Liver (tissue), 9 donors: Measurements from ENCODE around the gene AXIN1. TPM values are rescaled to one million over a fixed set of nuclear protein-coding genes. Genes with fewer than 3 reads are reported as not detected.

Experiments used
- DNase-seq: peaks from one replicate; pipeline ENCODE4 v3.0.0-alpha.2; 2017; ENCODE audit warnings: low spot score
- H3K27ac ChIP-seq, 2 donors: one replicate each; pipeline ENCODE4 v1.7.0; 2013; ENCODE audit warnings: inconsistent platforms in 2 of 2, low read length in 2 of 2, control low read depth in 1 of 2, low read depth in 1 of 2, mild to moderate bottlenecking in 1 of 2
- H3K27me3 ChIP-seq, 4 donors: one replicate each; pipeline versions ENCODE4 v1.6.1 to v1.7.0; 2013; ENCODE audit warnings: low read length in 3 of 4, inconsistent platforms in 1 of 4, mild to moderate bottlenecking in 1 of 4, moderate library complexity in 1 of 4; ENCODE audit not compliant: control insufficient read depth in 4 of 4, insufficient read depth in 4 of 4
- H3K36me3 ChIP-seq, 4 donors: one replicate each; pipeline versions ENCODE4 v1.6.1 to v1.7.0; 2013; ENCODE audit warnings: low read length in 3 of 4, mild to moderate bottlenecking in 3 of 4, low read depth in 1 of 4, moderate library complexity in 1 of 4; ENCODE audit not compliant: control insufficient read depth in 4 of 4, insufficient read depth in 3 of 4
- H3K4me1 ChIP-seq, 4 donors: one replicate each; pipeline versions ENCODE4 v1.6.1 to v1.7.0; 2013; ENCODE audit warnings: low read length in 3 of 4, mild to moderate bottlenecking in 3 of 4, moderate library complexity in 1 of 4; ENCODE audit not compliant: control insufficient read depth in 4 of 4, insufficient read depth in 4 of 4
- H3K4me3 ChIP-seq, 3 donors: one replicate each; pipeline versions ENCODE4 v1.6.1 to v1.7.0; 2013; ENCODE audit warnings: low read length in 3 of 3, control low read depth in 1 of 3, low read depth in 1 of 3, mild to moderate bottlenecking in 1 of 3
- H3K9ac ChIP-seq, 2 donors: one replicate each; pipeline ENCODE4 v1.7.0; 2013; ENCODE audit warnings: low read length in 2 of 2, mild to moderate bottlenecking in 2 of 2, moderate library complexity in 2 of 2, control low read depth in 1 of 2, low read depth in 1 of 2
- H3K9me3 ChIP-seq, 4 donors: one replicate each; pipeline versions ENCODE4 v1.6.1 to v1.7.0; 2013; ENCODE audit warnings: low read length in 3 of 4; ENCODE audit not compliant: control insufficient read depth in 4 of 4
- ATF3 ChIP-seq: IDR thresholded peaks from 2 replicates; pipeline ENCODE4 v1.6.1; 2016; ENCODE audit warnings: antibody characterized with exemption
- CTCF ChIP-seq: fragments of 150-350 bp; IDR thresholded peaks from 2 replicates; pipeline ENCODE4 v1.5.1; 2017; ENCODE audit warnings: improper control_type of control experiment, low read depth, low read length; ENCODE audit not compliant: missing input control
- EGR1 ChIP-seq, 2 donors: IDR thresholded peaks; 2 replicates each; pipeline ENCODE4 v1.6.1; 2016 to 2018; ENCODE audit warnings: antibody characterized with exemption in 2 of 2, low read depth in 2 of 2
- FOXA1 ChIP-seq: IDR thresholded peaks from 2 replicates; pipeline ENCODE4 v1.6.1; 2016; ENCODE audit warnings: antibody characterized with exemption
- FOXA2 ChIP-seq: IDR thresholded peaks from 2 replicates; pipeline ENCODE4 v1.6.1; 2016; ENCODE audit warnings: antibody characterized with exemption
- GABPA ChIP-seq, 2 donors: IDR thresholded peaks in 1 of 2; conservative IDR thresholded peaks in 1 of 2; 2 replicates each; pipeline ENCODE4 v1.6.1; 2016; ENCODE audit warnings: antibody characterized with exemption in 2 of 2, mild to moderate bottlenecking in 1 of 2, moderate library complexity in 1 of 2
- HNF4G ChIP-seq: IDR thresholded peaks from 2 replicates; pipeline ENCODE4 v1.6.1; 2016; ENCODE audit warnings: antibody characterized with exemption
- JUND ChIP-seq, 2 donors: IDR thresholded peaks; 2 replicates each; pipeline ENCODE4 v1.6.1; 2016; ENCODE audit warnings: antibody characterized with exemption in 2 of 2
- MAX ChIP-seq: IDR thresholded peaks from 2 replicates; pipeline ENCODE4 v1.6.1; 2016; ENCODE audit warnings: antibody characterized with exemption
- NR2F2 ChIP-seq: IDR thresholded peaks from 2 replicates; pipeline ENCODE4 v1.6.1; 2016; ENCODE audit warnings: antibody characterized with exemption
- RAD21 ChIP-seq, 2 donors: IDR thresholded peaks; 2 replicates each; pipeline ENCODE4 v1.6.1; 2016; ENCODE audit warnings: antibody characterized with exemption in 2 of 2, mild to moderate bottlenecking in 2 of 2
- REST ChIP-seq: IDR thresholded peaks from 2 replicates; pipeline ENCODE4 v1.6.1; 2016; ENCODE audit warnings: antibody characterized with exemption, mild to moderate bottlenecking
- RXRA ChIP-seq, 2 donors: IDR thresholded peaks; 2 replicates each; pipeline ENCODE4 v1.6.1; 2017 to 2018; ENCODE audit warnings: antibody characterized with exemption in 2 of 2, mild to moderate bottlenecking in 1 of 2
- SP1 ChIP-seq: IDR thresholded peaks from 2 replicates; pipeline ENCODE4 v1.6.1; 2018; ENCODE audit warnings: antibody characterized with exemption, mild to moderate bottlenecking
- TAF1 ChIP-seq: conservative IDR thresholded peaks from 2 replicates; pipeline ENCODE4 v1.6.1; 2016; ENCODE audit warnings: antibody characterized with exemption, mild to moderate bottlenecking
- YY1 ChIP-seq: IDR thresholded peaks from 2 replicates; pipeline ENCODE4 v1.6.1; 2016; ENCODE audit warnings: antibody characterized with exemption, mild to moderate bottlenecking
- ZBTB33 ChIP-seq: IDR thresholded peaks from 2 replicates; pipeline ENCODE4 v1.6.1; 2016; ENCODE audit warnings: antibody characterized with exemption
- WGBS: extraction: QIAGEN DNeasy Blood & Tissue Kit; methylation state at CpG from one replicate; pipeline ENCODE4 v1.1.7; 2013; 5-methylcytosine and 5-hydroxymethylcytosine counted together
- polyA plus RNA-seq, 2 donors: library from polyadenylated mRNA; stranded (reverse) in 1 of 2; unstranded in 1 of 2; fragments of 200-250 nt in 1 of 2; fragments of >200 nt in 1 of 2; fragmentation: Nextera tagmentation in 1 of 2; extraction: Ambion mirVana in 1 of 2; gene quantifications; one replicate each; pipeline versions ENCODE4 v1.2.1 to v1.2.3, GENCODE V29; 2013 to 2015
- total RNA-seq, 2 donors: library from RNA; depleted of rRNA; stranded (reverse); fragments of >200 nt; gene quantifications; one replicate each; pipeline ENCODE4 v1.2.3, GENCODE V29; 2014
- donor health status: healthy.
- donor health status: healthy.
- donor health status: healthy.
- donor health status: healthy.
- donor health status: healthy.

Gene AXIN1
- total and polyA plus RNA-seq, 4 donors = 2.0 to 10.3 (median 7.9) TPM

- H3K36me3 ChIP-seq = peaks cover 0 to 6% (median 0%) of the 10 kb centered on the region in 4 donors
- no peak overlapping the region for H3K27ac ChIP-seq
- H3K27me3 ChIP-seq = no peaks in the 10 kb centered on the region
- 95% methylated on average over 10 of the region's 10 CpGs for WGBS
- no peaks in the 10 kb centered on the region for H3K9me3 ChIP-seq
- DNase-seq = no peak
- H3K4me3 ChIP-seq = no peak overlapping the region
- H3K4me1 ChIP-seq = peaks cover 0 to 2% (median 0%) of the 10 kb centered on the region in 4 donors
- no peak overlapping the region for H3K9ac ChIP-seq
- TF ChIP-seq FOXA2 (no peak), YY1 (no peak), RXRA (IDR thresholded peaks at IDR 0.05) (no peak), RAD21 (IDR thresholded peaks at IDR 0.05) (no peak), MAX (no peak), NR2F2 (no peak), HNF4G (no peak), TAF1 (no peak), FOXA1 (no peak), GABPA (IDR thresholded peaks at IDR 0.05 in 1 of 2, conservative IDR thresholded peaks at IDR 0.05 in 1 of 2) (no peak), SP1 (no peak), REST (no peak)
These were observed 110.2 kb downstream of the AXIN1 start for GRCh38 chr16:242281-242680.

- H3K9me3 ChIP-seq = no peaks in the 10 kb centered on the region
- H3K4me1 ChIP-seq = peaks cover 0 to 5% (median 2%) of the 10 kb centered on the region in 4 donors
- H3K9ac ChIP-seq = no peak overlapping the region
- no peaks in the 10 kb centered on the region for H3K27me3 ChIP-seq
- H3K36me3 ChIP-seq = peaks cover 0 to 6% (median 0%) of the 10 kb centered on the region in 4 donors
- H3K27ac ChIP-seq = no peak overlapping the region
- H3K4me3 ChIP-seq = no peak overlapping the region
- TF ChIP-seq FOXA1 (no peak), HNF4G (no peak), TAF1 (no peak), EGR1 (IDR thresholded peaks at IDR 0.05; ENCODE audit: low read depth in 2 of 2) (no peak), REST (no peak), GABPA (IDR thresholded peaks at IDR 0.05 in 1 of 2, conservative IDR thresholded peaks at IDR 0.05 in 1 of 2) (no peak), RXRA (IDR thresholded peaks at IDR 0.05) (no peak), SP1 (no peak), JUND (IDR thresholded peaks at IDR 0.05) (no peak), CTCF (no peak), YY1 (no peak), ATF3 (no peak), FOXA2 (no peak), ZBTB33 (no peak), MAX (no peak), NR2F2 (no peak)
- WGBS = 85% methylated on average over 8 of the region's 8 CpGs
- no peak for DNase-seq
These were observed 112.0 kb downstream of the AXIN1 start for GRCh38 chr16:240559-240958.
